Measurements from ENCODE around the gene TUT7.
"Not testable (repeated sequence)": the region's sequence is repeated elsewhere in the genome, so short reads cannot be mapped to it uniquely, and the experiment has no call there.

Gene TUT7

DNA sequence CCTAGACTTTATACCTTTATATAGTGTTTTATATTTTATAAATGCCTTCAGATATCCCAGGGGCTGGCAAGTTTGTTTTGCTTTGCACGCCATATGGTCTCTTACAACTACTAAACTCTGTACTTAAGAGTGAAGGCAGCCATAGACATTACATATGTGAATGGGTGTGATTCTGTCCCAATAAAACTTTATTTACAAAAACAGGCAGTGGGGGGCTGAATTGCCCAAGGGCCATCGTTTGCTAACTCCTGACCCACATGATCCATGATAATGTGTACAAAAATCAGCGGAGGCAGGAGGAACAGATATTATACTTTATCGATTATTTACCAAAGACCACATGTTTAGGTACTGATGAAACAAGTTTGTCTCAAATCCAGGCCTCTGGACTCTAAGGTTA is 36.0 kb downstream of the TUT7 start:
- TF ChIP-seq JUND (IDR thresholded peaks at IDR 0.05; ENCODE audit: low read depth) = no peak
- in situ Hi-C loops (cut with HindIII; ENCODE audit: low pct_unique_long_range_greater_than_20kb, low sequenced_read_pairs) = no loop called here
- DNase-seq (ENCODE audit: low read depth in 1 of 2, low spot score in 1 of 2) = no peak

DNA sequence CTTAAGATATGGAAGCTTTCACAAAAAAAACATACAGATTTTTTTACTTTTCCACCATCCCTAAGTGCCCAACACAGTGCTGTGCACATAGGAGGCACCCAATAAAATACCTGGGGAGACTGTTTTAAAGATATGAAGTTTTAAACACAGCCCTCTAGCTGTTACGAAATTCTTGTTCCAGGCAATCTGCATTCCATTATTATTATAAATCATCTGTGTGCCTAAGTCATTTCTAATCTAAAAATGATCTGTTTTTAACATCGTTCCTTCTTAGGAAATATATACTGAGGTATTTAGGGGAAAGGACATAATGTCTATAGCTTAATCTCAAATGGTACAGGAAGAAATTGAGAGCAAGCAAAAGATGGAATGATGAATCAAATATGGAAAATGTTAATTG is 39.1 kb downstream of the TUT7 start:
- in situ Hi-C loops (cut with HindIII; ENCODE audit: low pct_unique_long_range_greater_than_20kb, low sequenced_read_pairs) = no loop called here
- no peak for TF ChIP-seq JUND (IDR thresholded peaks at IDR 0.05; ENCODE audit: low read depth)
- no peak for DNase-seq (ENCODE audit: low read depth in 1 of 2, low spot score in 1 of 2)

DNA sequence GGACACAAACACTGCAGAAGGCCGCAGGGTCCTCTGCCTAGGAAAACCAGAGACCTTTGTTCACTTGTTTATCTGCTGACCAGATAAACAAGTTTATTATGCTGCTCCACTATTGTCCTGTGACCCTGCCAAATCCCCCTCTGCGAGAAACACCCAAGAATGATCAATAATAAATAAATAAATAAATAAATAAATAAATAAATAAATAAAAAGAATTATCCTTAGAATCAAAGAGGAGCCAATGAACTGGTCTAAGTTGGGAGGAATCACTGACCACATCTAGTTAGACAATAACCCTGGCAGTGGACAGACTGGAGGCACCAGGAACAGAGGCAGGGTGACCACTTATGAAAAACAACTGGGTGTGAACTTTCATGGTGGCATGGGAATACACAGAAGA is 41.3 kb downstream of the TUT7 start:
- in situ Hi-C loops (cut with HindIII; ENCODE audit: low pct_unique_long_range_greater_than_20kb, low sequenced_read_pairs); DNase-seq (ENCODE audit: low read depth in 1 of 2, low spot score in 1 of 2): not testable (repeated sequence)

DNA sequence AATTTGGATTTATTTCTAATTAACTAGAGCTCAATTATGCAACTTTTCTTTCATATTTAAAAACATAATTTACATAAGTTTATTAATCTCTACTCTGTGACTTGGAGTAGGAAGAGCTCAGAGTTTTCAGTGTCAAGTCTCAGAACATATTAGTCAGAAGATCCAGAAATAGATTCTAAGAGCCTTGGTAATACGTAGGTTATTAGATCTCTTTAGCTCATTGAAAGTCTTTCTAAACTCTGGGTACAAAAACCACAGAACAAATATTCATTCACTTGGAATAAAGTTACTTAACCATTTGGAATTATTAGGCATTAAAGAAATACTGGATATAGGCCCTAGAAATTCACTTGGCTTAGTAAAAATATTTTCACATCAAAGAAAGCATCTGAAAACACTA is 45.5 kb downstream of the TUT7 start:
- DNase-seq (ENCODE audit: low read depth in 1 of 2, low spot score in 1 of 2) = no peak
- in situ Hi-C loops (cut with HindIII; ENCODE audit: low pct_unique_long_range_greater_than_20kb, low sequenced_read_pairs) = no loop called here
- no peak for TF ChIP-seq JUND (IDR thresholded peaks at IDR 0.05; ENCODE audit: low read depth)

DNA sequence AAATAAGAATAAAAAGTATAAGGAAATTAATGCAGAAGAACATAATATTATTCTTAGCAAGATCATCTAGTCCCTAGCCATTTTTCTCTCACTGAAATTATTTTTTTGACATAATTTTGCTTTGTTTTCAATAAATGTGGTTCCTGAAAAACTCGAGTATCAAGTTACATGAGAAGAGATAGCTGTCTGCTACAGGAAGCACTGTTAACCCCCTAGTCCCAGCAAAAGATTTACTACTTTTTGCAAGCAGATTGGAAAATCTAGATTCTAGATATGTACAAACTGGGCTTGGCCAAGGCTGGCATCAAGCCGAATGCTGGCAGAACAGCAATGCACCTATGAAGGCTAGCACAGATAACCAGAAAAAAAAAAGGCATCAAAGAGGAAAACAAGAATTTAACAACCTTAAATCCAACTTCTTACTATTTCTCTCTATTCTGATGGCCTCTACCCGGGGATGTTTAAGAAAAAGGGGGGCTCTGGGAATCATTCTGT is 49.9 kb downstream of the TUT7 start:
- TF ChIP-seq JUND (IDR thresholded peaks at IDR 0.05; ENCODE audit: low read depth) = no peak

DNA sequence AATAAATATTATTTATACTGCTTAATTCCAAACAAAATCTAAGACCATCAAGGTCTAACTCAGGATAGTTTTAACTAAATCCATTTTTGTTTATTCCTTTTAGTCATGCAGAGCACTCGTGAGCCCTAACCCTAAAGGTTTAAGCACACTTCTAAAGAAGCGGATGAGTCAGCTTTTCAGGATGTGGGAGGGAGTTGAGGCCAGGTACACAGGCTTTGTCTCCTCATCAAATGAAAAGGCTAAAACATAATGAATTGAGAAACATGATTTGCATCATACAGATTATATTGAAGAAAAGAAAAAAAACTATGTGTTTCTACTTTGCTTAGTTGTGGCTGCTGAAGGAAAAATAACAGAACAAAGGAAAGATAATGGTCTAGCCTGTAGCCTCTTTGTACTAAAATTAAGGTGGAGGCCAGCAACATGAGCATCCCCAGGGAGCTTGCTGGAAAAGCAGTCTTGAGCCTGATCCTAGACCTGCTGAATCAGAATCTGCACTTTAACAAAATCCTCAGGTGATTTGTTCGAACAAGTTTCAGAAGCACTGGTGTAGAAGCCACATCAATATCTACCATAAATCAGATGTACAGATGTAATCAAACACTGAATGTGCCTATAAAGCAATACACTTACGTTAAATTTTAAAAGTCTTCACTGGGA is 50.8 kb downstream of the TUT7 start:
- in situ Hi-C loops (cut with HindIII; ENCODE audit: low pct_unique_long_range_greater_than_20kb, low sequenced_read_pairs) = no loop called here
- no peak for TF ChIP-seq JUND (IDR thresholded peaks at IDR 0.05; ENCODE audit: low read depth)
- no peak for DNase-seq (ENCODE audit: low read depth in 1 of 2, low spot score in 1 of 2)

More for the DNA sequence above, 49.9 kb downstream of the TUT7 start:
- in situ Hi-C loops (cut with HindIII; ENCODE audit: low pct_unique_long_range_greater_than_20kb, low sequenced_read_pairs) = no loop called here
- no peak for DNase-seq (ENCODE audit: low read depth in 1 of 2, low spot score in 1 of 2)

DNA sequence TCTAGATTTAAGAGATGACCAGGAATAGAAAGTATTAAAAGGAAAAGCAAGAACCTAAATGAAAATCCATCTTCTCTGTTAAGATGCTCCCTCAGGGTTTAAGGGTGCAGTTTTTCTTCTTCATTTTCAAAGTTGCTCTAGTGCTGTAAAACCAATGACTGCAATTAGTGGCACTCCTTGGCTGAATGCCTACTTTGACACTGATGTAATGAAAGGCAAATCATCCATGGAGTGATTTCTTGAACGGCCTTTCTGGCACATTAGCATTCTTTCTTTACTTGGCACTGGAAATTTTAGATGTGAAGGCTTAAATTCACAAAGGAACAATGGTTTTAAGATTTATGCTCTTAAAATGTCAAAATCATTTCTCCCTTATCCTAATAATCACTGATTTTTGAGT is 52.5 kb downstream of the TUT7 start:
- no peak for DNase-seq (ENCODE audit: low read depth in 1 of 2, low spot score in 1 of 2)
- no peak for TF ChIP-seq JUND (IDR thresholded peaks at IDR 0.05; ENCODE audit: low read depth)
- in situ Hi-C loops (cut with HindIII; ENCODE audit: low pct_unique_long_range_greater_than_20kb, low sequenced_read_pairs) = no loop called here

DNA sequence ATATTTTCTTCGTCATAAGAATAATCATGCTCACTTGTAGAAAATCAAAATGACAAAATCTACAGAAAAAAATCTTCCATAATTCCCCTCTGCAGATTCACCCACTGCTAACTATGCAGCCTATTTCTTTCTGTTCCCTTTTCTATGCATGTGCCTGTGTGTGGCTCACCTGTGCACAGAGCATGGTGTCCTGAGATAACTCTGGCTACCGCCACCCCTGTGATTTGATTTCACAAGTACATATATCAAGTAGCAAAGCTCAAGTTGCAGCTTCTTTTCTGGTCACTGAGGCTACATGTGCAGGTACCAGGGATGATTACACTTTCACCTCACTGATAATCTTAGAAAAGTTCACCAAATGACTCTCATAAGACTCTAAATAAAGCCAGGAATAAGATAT is 53.5 kb downstream of the TUT7 start:
- no peak for DNase-seq (ENCODE audit: low read depth in 1 of 2, low spot score in 1 of 2)
- TF ChIP-seq JUND (IDR thresholded peaks at IDR 0.05; ENCODE audit: low read depth) = no peak
- in situ Hi-C loops (cut with HindIII; ENCODE audit: low pct_unique_long_range_greater_than_20kb, low sequenced_read_pairs) = no loop called here

DNA sequence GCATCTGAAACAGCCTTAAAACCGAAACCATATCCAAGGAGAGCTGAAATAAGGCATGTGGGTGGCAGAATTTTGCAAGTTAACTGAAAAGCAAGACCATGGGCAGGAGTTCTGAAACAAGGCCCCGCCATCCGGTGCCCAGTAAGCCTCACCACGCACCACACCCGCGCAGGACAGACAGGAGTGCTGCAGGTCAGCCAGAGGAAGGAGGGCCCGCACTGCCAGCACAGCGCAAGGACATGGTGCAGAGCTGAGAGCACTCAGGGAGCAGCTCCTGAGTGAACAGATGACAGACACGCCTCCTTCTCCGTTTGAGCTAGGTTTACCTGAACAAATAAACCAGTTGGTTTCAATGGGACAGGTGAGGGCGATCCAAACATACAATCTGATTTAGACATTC is 55.3 kb downstream of the TUT7 start:
- DNase-seq (ENCODE audit: low read depth in 1 of 2, low spot score in 1 of 2) = no peak
- in situ Hi-C loops (cut with HindIII; ENCODE audit: low pct_unique_long_range_greater_than_20kb, low sequenced_read_pairs) = no loop called here
- TF ChIP-seq JUND (IDR thresholded peaks at IDR 0.05; ENCODE audit: low read depth) = no peak

DNA sequence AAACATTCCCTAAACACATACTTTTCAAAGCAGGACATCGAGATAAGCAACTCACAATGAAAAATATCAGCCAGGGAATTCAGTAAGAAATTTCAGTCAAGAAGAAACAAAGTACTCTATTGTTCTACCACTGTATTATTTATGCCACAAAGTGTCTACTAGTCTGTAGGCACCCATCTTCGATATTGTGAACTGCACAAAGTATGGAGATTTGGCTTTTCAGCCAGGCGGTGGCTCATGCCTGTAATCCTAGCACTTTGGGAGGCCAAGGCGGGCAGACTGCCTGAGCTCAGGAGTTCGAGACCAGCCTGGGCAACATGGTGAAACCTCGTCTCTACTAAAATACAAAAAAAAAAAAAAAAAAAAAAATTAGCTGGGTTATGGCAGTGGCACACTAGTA is 63.9 kb downstream of the TUT7 start:
- in situ Hi-C loops (cut with HindIII; ENCODE audit: low pct_unique_long_range_greater_than_20kb, low sequenced_read_pairs); DNase-seq (ENCODE audit: low read depth in 1 of 2, low spot score in 1 of 2): not testable (repeated sequence)

DNA sequence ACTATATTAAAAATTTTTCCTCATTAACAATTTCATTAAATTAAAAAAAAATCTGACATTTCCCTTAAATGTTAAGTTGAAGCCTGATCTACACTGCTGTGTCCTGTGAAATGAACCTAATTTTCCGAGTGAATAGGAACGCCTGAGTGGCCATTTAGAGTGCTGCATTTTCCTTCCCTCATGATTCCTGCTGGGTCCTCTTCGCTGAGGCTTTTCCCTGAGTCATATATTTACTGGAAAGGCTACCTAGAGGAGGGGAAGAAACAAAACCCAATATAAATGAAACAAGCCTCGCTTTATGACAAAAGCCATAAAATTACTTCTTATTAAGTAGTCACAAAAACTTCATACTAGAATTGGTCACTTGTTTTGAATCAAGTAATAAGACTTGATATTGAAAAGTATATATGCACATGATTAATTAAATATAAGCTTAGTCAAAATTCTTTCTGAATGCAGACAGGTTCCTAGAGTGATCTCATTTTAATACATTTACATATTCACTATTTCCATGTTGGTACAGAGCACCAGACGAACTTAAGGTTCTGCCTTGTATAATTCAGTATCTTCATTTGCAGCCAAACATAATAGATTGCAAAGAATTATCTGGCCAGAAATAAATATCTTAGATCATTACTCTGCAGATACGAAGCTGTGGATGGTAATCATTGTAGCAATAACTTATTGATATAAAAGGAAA is 65.6 kb downstream of the TUT7 start:
- TF ChIP-seq JUND (IDR thresholded peaks at IDR 0.05; ENCODE audit: low read depth) = no peak
- DNase-seq (ENCODE audit: low read depth in 1 of 2, low spot score in 1 of 2) = no peak
- in situ Hi-C loops (cut with HindIII; ENCODE audit: low pct_unique_long_range_greater_than_20kb, low sequenced_read_pairs) = no loop called here

DNA sequence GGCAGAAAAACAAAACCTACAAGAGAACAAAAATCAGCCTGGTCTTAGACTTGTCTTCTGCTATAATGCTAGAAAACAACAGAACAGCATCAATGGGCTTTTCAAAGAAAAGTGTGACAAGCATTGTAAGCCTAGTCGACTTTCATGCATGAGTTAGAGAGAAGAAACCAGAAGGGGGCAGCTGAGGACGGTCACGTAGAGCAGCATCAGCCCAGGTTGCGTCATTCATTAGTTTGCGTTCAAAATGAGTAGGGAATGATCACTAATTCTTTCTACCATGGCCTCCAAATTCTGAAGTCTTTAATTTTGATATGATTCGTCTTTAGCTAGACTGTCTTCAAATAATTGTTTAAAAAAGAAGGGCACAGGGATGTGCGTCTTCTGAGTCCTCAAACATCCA is 67.2 kb downstream of the TUT7 start:
- no peak for TF ChIP-seq JUND (IDR thresholded peaks at IDR 0.05; ENCODE audit: low read depth)
- peak in 1 of 2 experiments; percentile 32 for DNase-seq (ENCODE audit: low read depth in 1 of 2, low spot score in 1 of 2)
- in situ Hi-C loops (cut with HindIII; ENCODE audit: low pct_unique_long_range_greater_than_20kb, low sequenced_read_pairs) = no loop called here

DNA sequence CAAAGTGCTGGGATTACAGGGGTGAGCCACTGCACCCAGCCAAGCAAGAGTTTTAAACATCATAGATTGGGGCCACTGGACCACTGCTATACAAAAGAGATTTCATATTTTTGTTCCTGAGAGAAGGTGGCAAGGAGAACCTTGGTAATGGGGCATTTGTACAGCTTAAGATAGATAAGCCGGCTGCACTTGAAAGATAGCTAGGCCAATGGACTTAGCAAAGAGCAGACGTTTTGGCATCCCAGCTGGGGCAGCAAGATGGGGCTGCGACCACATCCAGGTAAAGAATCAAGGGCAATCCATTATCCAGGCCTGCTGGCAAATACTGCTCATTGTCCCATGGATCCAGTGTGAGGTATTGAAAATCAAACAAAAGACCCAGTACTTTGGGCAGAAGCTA is 67.9 kb downstream of the TUT7 start:
- no peak for TF ChIP-seq JUND (IDR thresholded peaks at IDR 0.05; ENCODE audit: low read depth)
- in situ Hi-C loops (cut with HindIII; ENCODE audit: low pct_unique_long_range_greater_than_20kb, low sequenced_read_pairs) = no loop called here
- no peak for DNase-seq (ENCODE audit: low read depth in 1 of 2, low spot score in 1 of 2)

DNA sequence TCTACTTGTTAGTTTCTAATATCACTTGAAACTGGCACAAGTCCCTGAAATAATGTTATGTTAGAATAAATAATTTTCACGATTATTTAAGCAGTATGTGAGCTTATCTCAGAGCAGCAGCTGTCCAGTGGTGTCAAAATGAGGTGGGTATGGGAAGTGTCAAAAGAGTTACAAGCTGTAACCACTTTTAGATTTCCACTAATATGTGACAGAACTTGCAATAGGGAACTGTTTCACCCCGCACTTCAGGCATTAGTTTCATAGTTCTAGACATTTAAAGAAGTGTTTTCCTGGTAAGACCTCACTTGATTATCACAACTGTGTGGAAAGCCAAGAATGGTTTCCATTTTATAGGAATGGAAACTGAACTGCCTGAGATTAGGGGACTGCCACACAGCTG is 68.9 kb downstream of the TUT7 start:
- in situ Hi-C loops (cut with HindIII; ENCODE audit: low pct_unique_long_range_greater_than_20kb, low sequenced_read_pairs) = no loop called here
- TF ChIP-seq JUND (IDR thresholded peaks at IDR 0.05; ENCODE audit: low read depth) = no peak
- no peak for DNase-seq (ENCODE audit: low read depth in 1 of 2, low spot score in 1 of 2)

All from T47D (cell line).